Activated CD4-positive, alpha-beta T cell treated with anti-CD3 and anti-CD28 coated beads for 36 hours (primary cell): Measurements from ENCODE around the gene NDUFS2. TPM values are rescaled to one million over a fixed set of nuclear protein-coding genes. Genes with fewer than 3 reads are reported as not detected.

ENCODE experiments used
- ATAC-seq: fragments of 200-7000 bp; cut with Tn5 transposase; one replicate; pipeline ENCODE4 v1.10.0; 2021; ENCODE audit warnings: mild to moderate bottlenecking, moderate library complexity
- CTCF ChIA-PET: fragments of 350-600 bp; sonication (Branson Sonifier 250); formaldehyde crosslinking; loops from one replicate; lab custom pipeline; 2021; ENCODE audit warnings: antibody characterized with exemption; lab: Charles Lee
- POLR2A ChIA-PET: fragments of 350-600 bp; sonication (Branson Sonifier 250); formaldehyde crosslinking; loops from one replicate; lab custom pipeline; 2021; ENCODE audit warnings: antibody characterized with exemption, inconsistent platforms; lab: Charles Lee
- DNase-seq: peaks from one replicate; pipeline ENCODE4 v3.0.0-alpha.2; 2020
- H3K27ac Mint-ChIP-seq: one replicate; pipeline ENCODE4 v1.8.0; 2021; ENCODE audit warnings: mixed read lengths
- H3K27me3 Mint-ChIP-seq: one replicate; pipeline ENCODE4 v1.8.0; 2021; ENCODE audit warnings: mixed read lengths
- H3K36me3 Mint-ChIP-seq: one replicate; pipeline ENCODE4 v1.8.0; 2021; ENCODE audit warnings: low read depth, mixed read lengths
- H3K4me1 Mint-ChIP-seq: one replicate; pipeline ENCODE4 v1.8.0; 2021; ENCODE audit warnings: mixed read lengths
- H3K4me3 Mint-ChIP-seq: one replicate; pipeline ENCODE4 v1.8.0; 2021; ENCODE audit warnings: mild to moderate bottlenecking, moderate library complexity, mixed read lengths
- H3K9me3 Mint-ChIP-seq: one replicate; pipeline ENCODE4 v1.8.0; 2021; ENCODE audit warnings: low read depth, mixed read lengths
- intact Hi-C, 2 experiments: fragments of 100-400 bp; cut with DNase I in 1 of 2; cut with micrococcal nuclease in 1 of 2; formaldehyde crosslinking; loops; one replicate each; pipeline versions ENCODE4 v1.14.2 to v1.15.1; 2022 to 2024; cut with DNase I, micrococcal nuclease
- total RNA-seq, 2 experiments: library from RNA; stranded (reverse); gene quantifications; one replicate each; pipeline ENCODE4 v1.2.3, GENCODE V29; 2021

Gene NDUFS2
- total RNA-seq, 2 experiments from 2014 or later, result 71.8 to 92.0 TPM

- no peak for DNase-seq
- CTCF ChIA-PET, result interaction anchor here (0.6 to 7.0 kb wide), 22 partner anchors 9 to 213 kb away, joined by 3 to 108 read pairs (median 6); partner anchors contain the start of genes CFAP126, FCER1G, NDUFS2 and PPOX
- Mint-ChIP-seq H3K9me3 (no peaks in the 10 kb centered on the region), H3K27me3 (no peaks in the 10 kb centered on the region), H3K4me1 (peaks cover 30% of the 10 kb centered on the region), H3K27ac (peak overlapping the region; percentile 65), H3K36me3 (peaks cover 19% of the 10 kb centered on the region), H3K4me3 (peak overlapping the region; percentile 97)
- no peak for ATAC-seq
- intact Hi-C loops, result loop anchor here (1.0 to 5.0 kb wide), 8 partner anchors 24 to 1336 kb away; partner anchors contain the start of genes NDUFS2 (in 1 of the 2), PPOX (in 1 of the 2), SDHC (in 1 of the 2) and UAP1 (in 1 of the 2)
- POLR2A ChIA-PET, result no interaction called here
These were observed 24.6 kb downstream of the NDUFS2 start for GRCh38 chr1:161226759-161227158.

DNA sequence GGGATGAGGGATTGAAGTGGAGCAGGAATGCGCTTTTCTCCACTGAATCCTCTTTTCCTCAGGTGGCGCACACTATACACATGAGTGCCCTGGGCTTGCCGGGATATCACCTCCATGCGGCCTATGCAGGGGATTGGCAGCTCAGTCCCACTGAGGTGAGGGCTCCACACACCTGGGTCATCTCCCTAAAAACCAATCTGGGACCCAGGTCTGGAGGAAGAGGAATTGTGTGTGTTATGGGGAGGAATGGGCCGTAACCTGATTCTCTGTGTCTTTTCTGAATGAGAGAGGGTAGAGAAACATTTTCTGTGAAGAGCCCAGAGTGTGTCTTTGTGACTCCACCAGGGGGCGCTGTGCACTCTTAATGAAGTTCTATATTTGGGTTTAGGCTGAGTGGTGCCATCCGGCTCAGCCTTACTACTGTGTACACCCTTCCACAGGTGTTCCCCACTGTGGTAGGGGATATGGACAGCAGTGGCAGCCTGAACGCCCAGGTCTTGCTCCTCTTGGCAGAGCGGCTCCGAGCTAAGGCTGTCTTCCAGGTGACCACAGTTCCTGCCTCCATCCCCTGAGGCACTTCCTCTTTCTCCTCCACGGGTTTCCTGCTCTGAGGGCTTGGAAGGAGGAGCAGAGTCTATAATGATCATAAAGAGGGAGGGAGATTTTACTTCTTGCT lies 25.2 kb downstream of the NDUFS2 start:
- intact Hi-C loops, result loop anchor here (1.0 to 5.0 kb wide), 7 partner anchors 60 to 1335 kb away; partner anchors contain the start of genes PPOX (in 1 of the 2), SDHC (in 1 of the 2) and UAP1 (in 1 of the 2)
- Mint-ChIP-seq H3K36me3 (peaks cover 19% of the 10 kb centered on the region), H3K4me1 (peaks cover 28% of the 10 kb centered on the region), H3K9me3 (no peaks in the 10 kb centered on the region), H3K4me3 (peak overlapping the region; percentile 97), H3K27ac (peak overlapping the region; percentile 65), H3K27me3 (no peaks in the 10 kb centered on the region)
- POLR2A ChIA-PET, result no interaction called here
- CTCF ChIA-PET, result interaction anchor here (0.6 to 7.0 kb wide), 21 partner anchors 9 to 156 kb away, joined by 3 to 108 read pairs (median 7); partner anchors contain the start of genes FCER1G, NDUFS2, PPOX and SDHC
- peak; percentile 96 for DNase-seq
- ATAC-seq, result peak; percentile 47

DNA sequence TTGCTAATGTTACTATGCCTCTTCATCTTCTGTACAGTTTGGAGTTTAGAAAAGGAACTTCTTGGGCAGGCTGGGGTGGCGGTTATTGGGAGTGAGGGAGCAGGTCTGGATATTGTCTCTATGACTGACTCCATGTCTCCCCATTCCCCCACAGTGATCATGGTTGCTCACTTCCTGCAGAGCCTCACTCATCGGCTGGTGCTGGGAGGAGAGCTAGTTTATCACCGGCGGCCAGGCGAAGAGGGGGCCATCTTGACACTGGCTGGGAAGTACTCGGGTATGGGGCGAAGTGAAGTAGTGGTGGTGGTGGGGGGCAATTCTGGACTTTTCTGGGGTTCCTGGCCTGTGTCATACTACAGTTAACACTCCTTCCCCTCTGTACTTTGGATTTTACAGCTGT lies 25.9 kb downstream of the NDUFS2 start:
- ChIA-PET POLR2A (no interaction called here), CTCF (interaction anchor here (0.6 to 7.0 kb wide), 12 partner anchors 8 to 155 kb away, joined by 3 to 89 read pairs (median 6); partner anchors contain the start of genes FCER1G, NDUFS2 and PPOX)
- peak overlapping the region; percentile 97 for H3K4me3 Mint-ChIP-seq
- peaks cover 28% of the 10 kb centered on the region for H3K4me1 Mint-ChIP-seq
- ATAC-seq (no peak), DNase-seq (no peak)
- H3K27ac Mint-ChIP-seq, result peak overlapping the region; percentile 55
- intact Hi-C loops, result loop anchor here (5.0 kb wide), 3 partner anchors 61 to 1334 kb away; partner anchors contain the start of genes PPOX (in 1 of the 2) and UAP1 (in 1 of the 2)
- peaks cover 19% of the 10 kb centered on the region for H3K36me3 Mint-ChIP-seq
- no peaks in the 10 kb centered on the region for H3K9me3 Mint-ChIP-seq
- H3K27me3 Mint-ChIP-seq, result no peaks in the 10 kb centered on the region

GRCh38 chr1:161229896-161230295 lies 27.7 kb downstream of the NDUFS2 start:
- no peak for DNase-seq
- Mint-ChIP-seq H3K27ac (no peak overlapping the region), H3K9me3 (no peaks in the 10 kb centered on the region), H3K4me3 (no peak overlapping the region), H3K4me1 (peaks cover 27% of the 10 kb centered on the region), H3K36me3 (peaks cover 19% of the 10 kb centered on the region), H3K27me3 (no peaks in the 10 kb centered on the region)
- ChIA-PET CTCF (interaction anchor here (0.6 to 3.7 kb wide), 15 partner anchors 9 to 153 kb away, joined by 3 to 18 read pairs (median 4); no protein-coding TSS in a partner anchor), POLR2A (no interaction called here)
- intact Hi-C loops, result loop anchor here (5.0 kb wide), 3 partner anchors 63 to 1332 kb away; partner anchors contain the start of genes PPOX (in 1 of the 2) and UAP1 (in 1 of the 2)
- no peak for ATAC-seq

DNA sequence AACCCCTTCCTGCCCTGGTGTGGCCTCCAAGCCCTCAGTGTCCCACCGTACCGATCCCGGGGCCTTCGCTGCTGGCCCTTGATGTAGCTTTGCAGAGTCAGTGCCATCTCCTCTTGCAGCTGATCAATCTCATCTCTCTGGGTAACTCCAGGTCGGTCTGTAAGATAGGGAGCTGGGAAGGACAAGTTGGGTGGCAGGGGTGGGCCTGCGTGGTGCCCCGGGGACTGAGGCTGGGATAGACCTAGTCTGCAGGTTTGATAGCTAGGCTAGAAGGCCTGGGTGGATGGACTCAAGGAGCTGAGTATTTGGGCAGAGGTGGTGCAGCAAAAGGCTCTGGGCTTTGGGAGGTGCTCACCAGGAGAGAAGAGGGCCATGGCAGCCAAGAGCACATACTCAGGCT lies 28.6 kb downstream of the NDUFS2 start:
- CTCF ChIA-PET, result interaction anchor here (1.2 to 3.7 kb wide), 7 partner anchors 11 to 152 kb away, joined by 3 to 18 read pairs (median 5); no protein-coding TSS in a partner anchor
- peaks cover 19% of the 10 kb centered on the region for H3K4me1 Mint-ChIP-seq
- POLR2A ChIA-PET, result interaction anchor here (0.6 kb wide), 1 partner anchor 127 kb away, joined by 6 read pairs; no protein-coding TSS in a partner anchor

DNA sequence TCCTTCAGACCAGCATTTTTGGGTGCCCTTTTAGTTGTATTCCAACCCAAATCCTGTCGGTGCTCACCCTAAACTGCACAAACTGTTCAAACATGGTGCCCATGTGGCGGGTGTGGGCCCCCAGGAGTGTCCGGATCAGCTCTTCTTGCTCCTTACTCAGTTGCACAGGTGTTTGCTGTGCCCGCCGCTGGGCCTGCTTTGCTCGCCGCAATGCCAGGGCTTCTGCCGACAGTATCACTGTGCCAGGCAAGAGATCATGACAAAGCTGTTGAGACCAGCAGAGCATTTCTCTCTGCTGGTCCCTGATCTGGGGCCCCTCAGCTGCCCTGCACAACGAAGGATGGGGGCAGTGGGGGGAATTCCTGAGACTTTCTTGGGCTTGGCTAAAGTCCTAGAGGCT lies 30.9 kb downstream of the NDUFS2 start:
- intact Hi-C loops, result no loop called here
- CTCF ChIA-PET, result interaction anchor here (1.3 to 2.5 kb wide), 2 partner anchors 16 to 149 kb away, joined by 4 to 9 read pairs; no protein-coding TSS in a partner anchor

More for the DNA sequence above, 28.6 kb downstream of the NDUFS2 start:
- no peak overlapping the region for H3K27ac Mint-ChIP-seq
- ATAC-seq (no peak), DNase-seq (no peak)
- H3K27me3 Mint-ChIP-seq, result no peaks in the 10 kb centered on the region
- H3K36me3 Mint-ChIP-seq, result peaks cover 19% of the 10 kb centered on the region
- no peaks in the 10 kb centered on the region for H3K9me3 Mint-ChIP-seq
- no peak overlapping the region for H3K4me3 Mint-ChIP-seq
- intact Hi-C loops, result no loop called here

GRCh38 chr1:161235957-161236775 lies 34.0 kb downstream of the NDUFS2 start:
- Mint-ChIP-seq H3K36me3 (no peaks in the 10 kb centered on the region), H3K27ac (no peak overlapping the region), H3K9me3 (no peaks in the 10 kb centered on the region), H3K4me3 (no peak overlapping the region), H3K4me1 (no peaks in the 10 kb centered on the region), H3K27me3 (peaks cover 3% of the 10 kb centered on the region)
- POLR2A ChIA-PET, result no interaction called here
- CTCF ChIA-PET, result interaction anchor here (0.8 to 2.0 kb wide), 3 partner anchors 9 to 41 kb away, joined by 3 to 13 read pairs (median 9); partner anchors contain the start of gene TOMM40L
- ATAC-seq (no peak), DNase-seq (no peak)
- intact Hi-C loops, result no loop called here

More for the DNA sequence above, 30.9 kb downstream of the NDUFS2 start:
- no peaks in the 10 kb centered on the region for H3K9me3 Mint-ChIP-seq
- ATAC-seq, result no peak
- no peaks in the 10 kb centered on the region for H3K4me1 Mint-ChIP-seq
- no peak overlapping the region for H3K27ac Mint-ChIP-seq
- POLR2A ChIA-PET, result no interaction called here
- DNase-seq, result no peak
- peaks cover 14% of the 10 kb centered on the region for H3K36me3 Mint-ChIP-seq
- H3K4me3 Mint-ChIP-seq, result no peak overlapping the region
- H3K27me3 Mint-ChIP-seq, result no peaks in the 10 kb centered on the region

DNA sequence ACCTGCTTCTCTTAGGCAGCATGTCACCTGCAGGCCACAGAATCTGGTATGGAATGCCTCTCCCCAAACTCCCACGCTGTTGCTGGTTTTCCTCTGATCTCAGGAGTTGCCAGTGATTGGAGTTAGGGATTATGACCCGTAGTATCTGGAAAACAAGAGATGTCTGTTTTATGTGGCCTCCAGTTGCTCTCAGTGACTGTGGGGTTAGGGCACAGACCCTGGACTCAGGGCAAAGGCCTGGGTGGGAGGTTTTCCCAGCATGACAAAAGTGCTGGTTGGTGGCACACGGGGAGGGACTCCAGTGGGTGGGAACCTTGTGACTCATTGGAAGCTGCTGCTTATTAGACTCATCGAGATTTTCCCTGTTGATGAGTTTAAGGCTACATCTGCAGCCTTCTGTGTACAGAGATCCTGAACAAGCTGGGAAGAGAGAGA lies 35.9 kb downstream of the NDUFS2 start, which contains the start of gene NR1I3:
NR1I3 (minus strand) TSS at position 165 of the 435 bp plus-strand sequence. CDS start 1,638 bp downstream, outside the sequence.
- ChIA-PET POLR2A (interaction anchor here (0.6 kb wide), 1 partner anchor 137 kb away, joined by 3 read pairs; no protein-coding TSS in a partner anchor), CTCF (interaction anchor here (2.0 kb wide), 1 partner anchor 8 kb away, joined by 5 read pairs; no protein-coding TSS in a partner anchor)
- no peak within 1 kb of the TSS for H3K27ac Mint-ChIP-seq
- DNase-seq (no peak), ATAC-seq (no peak)
- intact Hi-C loops, result no loop called here
- H3K27me3 Mint-ChIP-seq, result peaks cover 7% of the 10 kb centered on the region
- H3K4me3 Mint-ChIP-seq, result no peak within 1 kb of the TSS
- H3K9me3 Mint-ChIP-seq, result no peaks in the 10 kb centered on the region
- no peaks in the 10 kb centered on the region for H3K36me3 Mint-ChIP-seq
- H3K4me1 Mint-ChIP-seq, result no peaks in the 10 kb centered on the region

DNA sequence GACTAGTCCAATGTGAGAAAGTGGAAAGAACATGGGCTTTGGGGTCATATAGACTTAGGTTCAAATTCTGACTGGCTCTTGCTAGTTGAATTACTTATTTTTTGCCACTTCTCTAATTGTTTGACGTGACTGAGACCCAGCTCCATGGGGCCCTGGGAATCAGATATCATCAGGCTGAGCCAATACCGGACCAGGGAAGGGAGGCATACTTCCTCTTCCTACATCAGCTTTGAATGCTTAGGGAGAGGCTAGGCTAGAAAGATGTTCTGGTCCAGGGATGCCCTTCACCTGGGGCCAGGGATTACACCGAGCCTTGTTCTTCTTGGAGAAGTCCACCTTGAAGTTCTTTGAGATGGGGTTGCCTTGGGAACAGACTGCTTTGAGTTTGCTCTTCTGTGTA lies 39.5 kb downstream of the NDUFS2 start:
- ChIA-PET POLR2A (no interaction called here), CTCF (interaction anchor here (0.8 to 1.1 kb wide), 3 partner anchors 16 to 140 kb away, joined by 3 to 4 read pairs (median 4); partner anchors contain the start of gene TOMM40L)
- ATAC-seq (no peak), DNase-seq (no peak)
- no peak overlapping the region for H3K4me3 Mint-ChIP-seq
- no peaks in the 10 kb centered on the region for H3K9me3 Mint-ChIP-seq
- H3K4me1 Mint-ChIP-seq, result no peaks in the 10 kb centered on the region
- peaks cover 7% of the 10 kb centered on the region for H3K27me3 Mint-ChIP-seq
- H3K36me3 Mint-ChIP-seq, result no peaks in the 10 kb centered on the region
- intact Hi-C loops, result no loop called here
- no peak overlapping the region for H3K27ac Mint-ChIP-seq

DNA sequence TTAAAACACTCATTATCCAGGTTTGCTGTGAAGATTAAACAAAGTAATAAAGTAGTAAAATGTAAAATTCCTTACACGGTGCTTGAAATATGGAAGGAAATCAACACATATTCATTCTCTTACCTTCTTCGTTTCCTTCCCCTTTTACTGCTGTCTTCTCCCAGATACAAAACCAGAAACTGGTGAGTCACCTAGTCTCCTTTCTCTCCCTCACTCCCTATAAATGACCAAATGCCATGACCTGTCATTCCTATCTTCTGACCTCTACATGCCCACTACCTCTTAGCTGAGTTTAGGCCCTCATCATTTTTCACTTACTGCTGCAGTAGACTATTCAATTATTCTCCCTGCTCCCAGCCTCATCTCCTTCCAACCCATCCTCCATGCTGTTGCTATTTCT lies 40.1 kb downstream of the NDUFS2 start:
- no peaks in the 10 kb centered on the region for H3K4me1 Mint-ChIP-seq
- ATAC-seq (no peak), DNase-seq (no peak)
- no peaks in the 10 kb centered on the region for H3K9me3 Mint-ChIP-seq
- POLR2A ChIA-PET, result no interaction called here
- H3K4me3 Mint-ChIP-seq, result no peak overlapping the region
- intact Hi-C loops, result no loop called here
- no peak overlapping the region for H3K27ac Mint-ChIP-seq
- no peaks in the 10 kb centered on the region for H3K36me3 Mint-ChIP-seq
- H3K27me3 Mint-ChIP-seq, result peaks cover 7% of the 10 kb centered on the region
- CTCF ChIA-PET, result interaction anchor here (0.9 to 1.5 kb wide), 3 partner anchors 49 to 139 kb away, joined by 4 read pairs; no protein-coding TSS in a partner anchor
